Right lobe of liver (tissue), 4 donors: ENCODE results near the gene PLCB4.

ENCODE experiments used
- CTCF ChIP-seq, 4 donors: fragments of 200-600 bp in 3 of 4; fragments of 450-650 bp in 1 of 4; IDR thresholded peaks; one replicate each; pipeline versions ENCODE4 v1.5.1 to v1.8.0; 2016 to 2022; ENCODE audit warnings: antibody characterized with exemption in 4 of 4, mild to moderate bottlenecking in 2 of 4
- POLR2A ChIP-seq: fragments of 450-650 bp; IDR thresholded peaks from one replicate; pipeline ENCODE4 v1.6.1; 2017; ENCODE audit warnings: antibody characterized with exemption, mild to moderate bottlenecking
- donor health status: DM: no; HTN: no; CAD: no.
- donor health status: DM: no; HTN: no; CAD: no.
- donor health status: DM: no; HTN: yes; CAD: no.

GRCh38 chr20:9402141-9402540 lies 333.3 kb downstream of the PLCB4 start:
- TF ChIP-seq CTCF (IDR thresholded peaks at IDR 0.05), result no peak
- TF ChIP-seq POLR2A, result no peak
